ENCODE measurements around the gene MIPOL1.

GRCh38 chr14:37569729-37570128, 372.0 kb downstream of the MIPOL1 start:
- TF ChIP-seq POLR2A (IDR thresholded peaks at IDR 0.05) (no peak), CTCF (IDR thresholded peaks at IDR 0.05) (no peak)
